ENCODE measurements around the gene IZUMO4. TPM values are rescaled to one million over a fixed set of nuclear protein-coding genes. Genes with fewer than 3 reads are reported as not detected.

The IZUMO4 gene
- total RNA-seq, 1 donor from 2014 or later: not detected

DNA sequence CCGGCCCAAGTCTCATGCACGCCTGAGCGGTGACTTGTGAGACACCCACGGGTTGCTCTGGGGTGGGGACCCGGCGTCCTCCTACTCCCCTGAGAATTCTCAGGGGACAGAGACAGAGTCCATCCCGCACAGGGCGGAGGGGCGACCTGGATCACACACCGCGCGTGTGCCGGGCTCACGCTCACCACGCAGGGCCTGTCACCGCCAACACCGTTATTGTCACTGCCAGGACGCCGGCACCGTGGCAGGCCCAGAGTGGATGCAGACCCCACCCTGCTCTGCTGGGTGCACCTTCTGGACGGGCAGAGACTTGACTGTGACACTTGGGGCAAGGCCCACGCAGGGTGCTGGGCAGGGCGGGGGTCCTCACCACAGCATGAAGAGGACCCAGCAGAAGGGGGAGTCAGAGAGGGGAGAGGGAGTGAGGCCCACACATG lies 16.8 kb upstream of the IZUMO4 start:
- peaks cover 5% of the 10 kb centered on the region for H3K27me3 Mint-ChIP-seq (ENCODE audit: insufficient read depth, low read depth)
- no peaks in the 10 kb centered on the region for H3F3A ChIP-seq (ENCODE audit: low read depth)
- no peaks in the 10 kb centered on the region for H3K9me3 Mint-ChIP-seq
- H3K9ac ChIP-seq: no peak overlapping the region
- DNase-seq (ENCODE audit: low spot score): no peak
- H3K4me1 Mint-ChIP-seq: no peaks in the 10 kb centered on the region
- TF ChIP-seq EZH2phosphoT487 (IDR thresholded peaks at IDR 0.05) (no peak), EZH2 (IDR thresholded peaks at IDR 0.05) (no peak)
- TF ChIP-seq, protein P1, sequence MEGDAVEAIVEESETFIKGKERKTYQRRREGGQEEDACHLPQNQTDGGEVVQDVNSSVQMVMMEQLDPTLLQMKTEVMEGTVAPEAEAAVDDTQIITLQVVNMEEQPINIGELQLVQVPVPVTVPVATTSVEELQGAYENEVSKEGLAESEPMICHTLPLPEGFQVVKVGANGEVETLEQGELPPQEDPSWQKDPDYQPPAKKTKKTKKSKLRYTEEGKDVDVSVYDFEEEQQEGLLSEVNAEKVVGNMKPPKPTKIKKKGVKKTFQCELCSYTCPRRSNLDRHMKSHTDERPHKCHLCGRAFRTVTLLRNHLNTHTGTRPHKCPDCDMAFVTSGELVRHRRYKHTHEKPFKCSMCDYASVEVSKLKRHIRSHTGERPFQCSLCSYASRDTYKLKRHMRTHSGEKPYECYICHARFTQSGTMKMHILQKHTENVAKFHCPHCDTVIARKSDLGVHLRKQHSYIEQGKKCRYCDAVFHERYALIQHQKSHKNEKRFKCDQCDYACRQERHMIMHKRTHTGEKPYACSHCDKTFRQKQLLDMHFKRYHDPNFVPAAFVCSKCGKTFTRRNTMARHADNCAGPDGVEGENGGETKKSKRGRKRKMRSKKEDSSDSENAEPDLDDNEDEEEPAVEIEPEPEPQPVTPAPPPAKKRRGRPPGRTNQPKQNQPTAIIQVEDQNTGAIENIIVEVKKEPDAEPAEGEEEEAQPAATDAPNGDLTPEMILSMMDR (IDR thresholded peaks at IDR 0.05): no peak
- no peak overlapping the region for H3K4me3 Mint-ChIP-seq
- H4K20me1 ChIP-seq (ENCODE audit: low read depth): no peaks in the 10 kb centered on the region
- H3K36me3 ChIP-seq: no peaks in the 10 kb centered on the region
- H3K27ac ChIP-seq: no peak overlapping the region
- no peak overlapping the region for H3K4me3 ChIP-seq
- no peaks in the 10 kb centered on the region for H3K9me3 ChIP-seq (ENCODE audit: low read depth)
- peaks cover 2% of the 10 kb centered on the region for H3K36me3 Mint-ChIP-seq
- H2AFZ ChIP-seq (replicated peaks): no peak overlapping the region
- no peak overlapping the region for H3K4me2 ChIP-seq
- no peaks in the 10 kb centered on the region for H3K27me3 ChIP-seq
- H3K27ac Mint-ChIP-seq: no peak overlapping the region
- H3K79me2 ChIP-seq (ENCODE audit: low read depth): no peaks in the 10 kb centered on the region
- H3K4me1 ChIP-seq: no peaks in the 10 kb centered on the region

DNA sequence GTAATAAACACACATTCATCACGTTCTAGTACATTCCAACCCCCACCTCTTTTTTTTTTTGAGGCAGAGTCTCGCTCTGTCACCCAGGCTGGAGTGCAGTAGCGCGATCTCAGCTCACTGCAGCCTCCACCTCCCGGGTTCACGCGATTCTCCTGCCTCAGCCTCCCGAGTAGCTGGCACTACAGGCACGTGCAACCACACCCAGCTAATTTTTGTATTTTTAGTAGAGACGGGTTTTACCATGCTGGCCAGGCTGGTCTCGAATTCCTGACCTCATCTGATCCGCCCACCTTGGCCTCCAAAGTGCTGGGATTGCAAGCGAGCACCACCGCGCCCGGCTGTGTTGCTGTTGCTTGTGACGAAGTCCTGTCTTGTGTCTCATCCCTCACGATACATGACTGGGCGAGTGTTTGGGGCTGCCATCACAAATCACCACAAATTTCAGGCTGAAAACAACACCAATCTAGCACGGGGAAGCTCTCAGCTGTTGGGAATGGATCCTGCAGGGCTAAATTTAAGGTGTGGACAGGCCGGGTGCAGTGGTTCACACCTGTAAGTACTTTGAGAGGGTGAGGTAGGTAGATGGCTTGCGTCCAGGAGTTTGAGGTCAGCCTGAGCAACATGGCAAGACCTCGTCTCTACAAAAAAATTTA lies 16.3 kb upstream of the IZUMO4 start:
- Histone ChIP-seq H3K79me2 (ENCODE audit: low read depth) (no peaks in the 10 kb centered on the region), H3K4me3 (no peak overlapping the region), H3K27me3 (no peaks in the 10 kb centered on the region), H2AFZ (replicated peaks) (no peak overlapping the region), H3K36me3 (no peaks in the 10 kb centered on the region), H3K4me2 (no peak overlapping the region), H3K9ac (no peak overlapping the region), H4K20me1 (ENCODE audit: low read depth) (no peaks in the 10 kb centered on the region), H3K9me3 (ENCODE audit: low read depth) (no peaks in the 10 kb centered on the region), H3K27ac (no peak overlapping the region), H3K4me1 (no peaks in the 10 kb centered on the region), H3F3A (ENCODE audit: low read depth) (no peaks in the 10 kb centered on the region)
- peaks cover 4% of the 10 kb centered on the region for H3K4me1 Mint-ChIP-seq
- DNase-seq (ENCODE audit: low spot score): no peak
- TF ChIP-seq EZH2 (IDR thresholded peaks at IDR 0.05) (no peak), EZH2phosphoT487 (IDR thresholded peaks at IDR 0.05) (no peak)
- TF ChIP-seq, protein P1 (IDR thresholded peaks at IDR 0.05): no peak
- peaks cover 5% of the 10 kb centered on the region for H3K27me3 Mint-ChIP-seq (ENCODE audit: insufficient read depth, low read depth)
- H3K27ac Mint-ChIP-seq: peak overlapping the region; percentile 50
- H3K36me3 Mint-ChIP-seq: peaks cover 2% of the 10 kb centered on the region
- H3K4me3 Mint-ChIP-seq: no peak overlapping the region
- H3K9me3 Mint-ChIP-seq: no peaks in the 10 kb centered on the region

DNA sequence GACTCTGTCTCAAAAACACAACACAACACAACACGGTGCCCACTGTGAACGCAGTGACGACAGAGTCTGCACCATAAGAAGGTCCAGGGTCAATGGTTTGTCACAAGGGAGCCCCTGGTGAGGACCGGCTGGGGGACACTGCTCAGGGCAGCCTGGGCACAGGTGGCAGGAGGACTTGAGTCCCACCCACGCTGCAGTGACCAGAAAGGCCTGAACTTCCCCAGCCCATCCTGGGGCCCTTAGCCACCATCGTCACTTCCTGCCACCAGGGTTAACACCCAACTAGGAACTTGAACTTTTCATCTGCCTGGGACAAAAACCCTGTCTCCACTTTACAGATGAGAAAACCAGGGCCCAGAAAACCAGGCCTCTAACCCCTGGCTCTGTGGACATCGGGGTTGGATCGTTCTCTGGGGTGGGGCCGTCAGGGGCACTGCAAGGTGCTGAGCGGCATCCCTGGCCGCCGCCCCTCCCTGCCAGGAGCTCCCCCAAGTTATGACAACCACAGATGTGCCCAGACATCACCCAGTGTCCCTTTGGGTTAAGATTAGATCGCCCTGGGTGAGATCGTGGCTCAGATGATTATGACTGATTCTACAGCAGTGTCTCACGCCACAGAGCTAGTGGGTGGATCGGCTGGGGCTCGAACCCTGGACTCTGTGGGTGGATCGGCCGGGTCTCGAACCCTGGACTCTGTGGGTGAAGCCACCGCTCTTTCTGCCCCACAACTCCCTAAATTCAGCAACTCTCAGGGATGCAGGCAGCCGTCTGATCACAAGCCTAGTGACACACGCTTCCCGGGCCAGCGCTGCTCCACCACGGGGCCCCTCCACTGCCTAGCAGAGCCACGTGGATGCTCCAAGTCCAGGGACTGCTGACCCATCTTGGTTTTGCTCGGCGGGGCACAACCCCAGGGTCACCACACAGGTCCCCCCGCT lies 14.6 kb upstream of the IZUMO4 start:
- H4K20me1 ChIP-seq (ENCODE audit: low read depth): no peaks in the 10 kb centered on the region
- no peak overlapping the region for H3K9ac ChIP-seq
- DNase-seq (ENCODE audit: low spot score): no peak
- H3K4me2 ChIP-seq: no peak overlapping the region
- no peaks in the 10 kb centered on the region for H3K4me1 ChIP-seq
- no peaks in the 10 kb centered on the region for H3K79me2 ChIP-seq (ENCODE audit: low read depth)
- no peak overlapping the region for H3K27ac ChIP-seq
- no peaks in the 10 kb centered on the region for H3K27me3 ChIP-seq
- Mint-ChIP-seq H3K4me1 (peaks cover 8% of the 10 kb centered on the region), H3K9me3 (no peaks in the 10 kb centered on the region), H3K4me3 (no peak overlapping the region), H3K27ac (no peak overlapping the region), H3K36me3 (peaks cover 2% of the 10 kb centered on the region), H3K27me3 (ENCODE audit: insufficient read depth, low read depth) (peaks cover 2% of the 10 kb centered on the region)
- H3K36me3 ChIP-seq: no peaks in the 10 kb centered on the region
- no peaks in the 10 kb centered on the region for H3F3A ChIP-seq (ENCODE audit: low read depth)
- H2AFZ ChIP-seq (replicated peaks): no peak overlapping the region
- TF ChIP-seq, protein P1 (IDR thresholded peaks at IDR 0.05): no peak
- TF ChIP-seq EZH2phosphoT487 (IDR thresholded peaks at IDR 0.05) (no peak), EZH2 (IDR thresholded peaks at IDR 0.05) (no peak)
- H3K9me3 ChIP-seq (ENCODE audit: low read depth): no peaks in the 10 kb centered on the region
- H3K4me3 ChIP-seq: no peak overlapping the region

All from neural progenitor cell (in vitro differentiated cells).